Breast epithelium (tissue), 3 donors: ENCODE data around the gene DELE1.

ENCODE experiments used
- CTCF ChIP-seq, 3 donors: fragments of 450-650 bp; IDR thresholded peaks; one replicate each; pipeline ENCODE4 v1.5.1; 2016 to 2017; ENCODE audit warnings: antibody characterized with exemption in 3 of 3, mild to moderate bottlenecking in 3 of 3, moderate library complexity in 3 of 3
- POLR2A ChIP-seq: fragments of 450-650 bp; IDR thresholded peaks from one replicate; pipeline ENCODE4 v1.6.1; 2016; ENCODE audit warnings: antibody characterized with exemption, mild to moderate bottlenecking, moderate library complexity

GRCh38 chr5:141897425-141897824, 26.2 kb upstream of the DELE1 start:
- TF ChIP-seq CTCF (IDR thresholded peaks at IDR 0.05) = no peak
- TF ChIP-seq POLR2A = no peak
